Neural crest cell (in vitro differentiated cells): ENCODE results near the gene TCF7L1. TPM values are rescaled to one million over a fixed set of nuclear protein-coding genes. Genes with fewer than 3 reads are reported as not detected.

Experiments
- DNase-seq: peaks from one replicate; pipeline ENCODE4 v3.0.0; 2021; ENCODE audit warnings: low read depth, mixed read lengths, low spot score
- H3K27ac Mint-ChIP-seq: one replicate; pipeline ENCODE4 v1.8.0; 2021; ENCODE audit warnings: mild to moderate bottlenecking, mixed read lengths; ENCODE audit not compliant: unreplicated experiment
- H3K27me3 Mint-ChIP-seq: 2 replicates; pipeline ENCODE4 v1.8.0; 2021; ENCODE audit warnings: low read depth, mild to moderate bottlenecking, mixed read lengths
- H3K36me3 Mint-ChIP-seq: 2 replicates; pipeline ENCODE4 v1.8.0; 2021; ENCODE audit warnings: low read depth, mild to moderate bottlenecking, mixed read lengths
- H3K4me1 Mint-ChIP-seq: 2 replicates; pipeline ENCODE4 v1.8.0; 2021; ENCODE audit warnings: mixed read lengths
- H3K4me3 Mint-ChIP-seq: one replicate; pipeline ENCODE4 v1.8.0; 2021; ENCODE audit warnings: mild to moderate bottlenecking, mixed read lengths
- H3K9me3 Mint-ChIP-seq: 2 replicates; pipeline ENCODE4 v1.8.0; 2021; ENCODE audit warnings: mixed read lengths
- CTCF ChIP-seq: fragments of 200-600 bp; sonication (generic); conservative IDR thresholded peaks from 2 replicates; pipeline ENCODE4 v1.5.0; 2021; ENCODE audit warnings: antibody characterized with exemption, mild to moderate bottlenecking
- long read RNA-seq: library from polyadenylated mRNA; unstranded; transcript quantifications from one replicate; pipeline ENCODE4 v2.0.0, GENCODE V29; 2020
- total RNA-seq: library from RNA; stranded (reverse); gene quantifications from 2 replicates; pipeline ENCODE4 v1.2.1, GENCODE V29; 2021

Gene TCF7L1
- total RNA-seq, result 40.3 and 41.8 TPM in 2 replicates
- long read RNA-seq, partial matches to known transcripts, result 0 of 1 reads
- long read RNA-seq, other reads (novel, unspliced or antisense), result 1 of 1 reads

- DNase-seq, result peak; percentile 92
- peak within 1 kb of the TSS; percentile 93 for H3K4me3 Mint-ChIP-seq
- H3K36me3 Mint-ChIP-seq, result no peaks in the 10 kb centered on the region
- H3K9me3 Mint-ChIP-seq, result no peaks in the 10 kb centered on the region
- H3K27ac Mint-ChIP-seq, result peak within 1 kb of the TSS; percentile 81
- peak; percentile 91 for TF ChIP-seq CTCF
- peaks cover 42% of the 10 kb centered on the region for H3K4me1 Mint-ChIP-seq
- peaks cover 5% of the 10 kb centered on the region for H3K27me3 Mint-ChIP-seq
Observed at GRCh38 chr2:85132834-85133637, at the start of gene TCF7L1. Gene TCF7L1 (plus strand): TSS chr2:85133392. CDS start chr2:85133685, 293 bp downstream.

- DNase-seq, result no peak
- H3K27me3 Mint-ChIP-seq, result peaks cover 10% of the 10 kb centered on the region
- no peak for TF ChIP-seq CTCF
Observed at GRCh38 chr2:85085563-85085962, 47.6 kb upstream of the TCF7L1 start.

GRCh38 chr2:85087541-85087940 lies 45.7 kb upstream of the TCF7L1 start:
- no peak for DNase-seq
- Mint-ChIP-seq H3K4me1 (no peaks in the 10 kb centered on the region), H3K4me3 (no peak overlapping the region), H3K36me3 (peaks cover 2% of the 10 kb centered on the region), H3K9me3 (peaks cover 5% of the 10 kb centered on the region), H3K27ac (no peak overlapping the region), H3K27me3 (peaks cover 10% of the 10 kb centered on the region)
- no peak for TF ChIP-seq CTCF

More at GRCh38 chr2:85085563-85085962, 47.6 kb upstream of the TCF7L1 start:
- Mint-ChIP-seq H3K9me3 (peaks cover 5% of the 10 kb centered on the region), H3K4me1 (no peaks in the 10 kb centered on the region), H3K36me3 (no peaks in the 10 kb centered on the region), H3K27ac (no peak overlapping the region), H3K4me3 (no peak overlapping the region)

GRCh38 chr2:85088921-85089320 lies 44.3 kb upstream of the TCF7L1 start:
- H3K27me3 Mint-ChIP-seq, result peaks cover 2% of the 10 kb centered on the region
- no peaks in the 10 kb centered on the region for H3K4me1 Mint-ChIP-seq
- TF ChIP-seq CTCF, result no peak
- no peak overlapping the region for H3K27ac Mint-ChIP-seq
- H3K9me3 Mint-ChIP-seq, result no peaks in the 10 kb centered on the region
- DNase-seq, result no peak
- peaks cover 2% of the 10 kb centered on the region for H3K36me3 Mint-ChIP-seq
- H3K4me3 Mint-ChIP-seq, result no peak overlapping the region

- no peak overlapping the region for H3K27ac Mint-ChIP-seq
- H3K4me3 Mint-ChIP-seq, result no peak overlapping the region
- no peaks in the 10 kb centered on the region for H3K9me3 Mint-ChIP-seq
- no peaks in the 10 kb centered on the region for H3K27me3 Mint-ChIP-seq
- H3K36me3 Mint-ChIP-seq, result peaks cover 2% of the 10 kb centered on the region
- no peaks in the 10 kb centered on the region for H3K4me1 Mint-ChIP-seq
- no peak for TF ChIP-seq CTCF
- no peak for DNase-seq
Observed at GRCh38 chr2:85089585-85089984, 43.6 kb upstream of the TCF7L1 start.
